HepG2 (cell line): ENCODE measurements around the gene CHRNB1.

ENCODE experiments used
- CREB1 ChIP-seq, 2 experiments: fragments of 450-650 bp in 1 of 2; IDR thresholded peaks; 2 replicates each; pipeline ENCODE4 v1.6.1; 2016 to 2017; ENCODE audit warnings: control low read depth in 1 of 2, mild to moderate bottlenecking in 1 of 2, missing compliant biosample characterization in 1 of 2, missing genetic modification characterization in 1 of 2
- CTCF ChIP-seq: sonication (generic); formaldehyde crosslinking; IDR thresholded peaks from 2 replicates; pipeline ENCODE4 v1.5.0; 2020; ENCODE audit warnings: mild to moderate bottlenecking, missing genetic modification reagents, moderate library complexity
- GTF2F1 ChIP-seq: fragments of 150-350 bp; IDR thresholded peaks from 2 replicates; pipeline ENCODE4 v1.6.1; 2014; ENCODE audit warnings: low read length
- HNRNPK ChIP-seq: fragments of 200-400 bp; formaldehyde crosslinking; IDR thresholded peaks from 2 replicates; pipeline ENCODE4 v1.6.1; 2018; ENCODE audit warnings: low read length, low read depth, moderate library complexity, mild to moderate bottlenecking; ENCODE audit not compliant: poor library complexity, severe bottlenecking
- KLF16 ChIP-seq, 2 experiments: sonication (generic) in 1 of 2; formaldehyde crosslinking in 1 of 2; IDR thresholded peaks; 2 replicates each; pipeline versions ENCODE4 v1.6.1 to v1.8.0; 2016 to 2023; ENCODE audit warnings: missing genetic modification reagents in 2 of 2, missing compliant biosample characterization in 1 of 2
- RAD21 ChIP-seq: fragments of 450-650 bp; formaldehyde crosslinking; IDR thresholded peaks from 2 replicates; pipeline ENCODE4 v1.5.0; 2020; ENCODE audit warnings: mild to moderate bottlenecking
- SCMH1 ChIP-seq: sonication (generic); formaldehyde crosslinking; IDR thresholded peaks from 2 replicates; pipeline ENCODE4 v1.9.0; 2021; ENCODE audit warnings: missing genetic modification reagents, mild to moderate bottlenecking, borderline replicate concordance
- SMAD3 ChIP-seq: sonication (generic); formaldehyde crosslinking; IDR thresholded peaks from 2 replicates; pipeline ENCODE4 v1.4.0; 2020; ENCODE audit warnings: missing genetic modification reagents
- TCF12 ChIP-seq, 2 experiments: fragments of 450-650 bp in 1 of 2; sonication (generic) in 1 of 2; formaldehyde crosslinking in 1 of 2; IDR thresholded peaks; 2 replicates each; pipeline versions ENCODE4 v1.6.1 to v1.8.0; 2017 to 2022; ENCODE audit warnings: antibody characterized with exemption in 1 of 2, mild to moderate bottlenecking in 1 of 2, missing genetic modification reagents in 1 of 2, moderate library complexity in 1 of 2
- TOE1 ChIP-seq: sonication (generic); formaldehyde crosslinking; IDR thresholded peaks from 2 replicates; pipeline ENCODE4 v1.4.0; 2020; ENCODE audit warnings: mild to moderate bottlenecking, missing genetic modification reagents
- UBTF ChIP-seq: sonication (generic); formaldehyde crosslinking; IDR thresholded peaks from 2 replicates; pipeline ENCODE4 v1.4.0; 2020; ENCODE audit warnings: mild to moderate bottlenecking, missing genetic modification reagents
- YY1 ChIP-seq: IDR thresholded peaks from 2 replicates; pipeline ENCODE4 v1.6.1; 2011; ENCODE audit warnings: low read length, low read depth, moderate library complexity, mild to moderate bottlenecking; ENCODE audit not compliant: insufficient read depth, insufficient replicate concordance
- ZNF235 ChIP-seq: sonication (generic); formaldehyde crosslinking; IDR thresholded peaks from 2 replicates; pipeline ENCODE4 v1.8.1; 2023; ENCODE audit warnings: mild to moderate bottlenecking, missing genetic modification reagents, borderline replicate concordance
- ZNF34 ChIP-seq: sonication (generic); formaldehyde crosslinking; IDR thresholded peaks from 2 replicates; pipeline ENCODE4 v1.4.0; 2020; ENCODE audit warnings: mild to moderate bottlenecking, missing genetic modification reagents, borderline replicate concordance

DNA sequence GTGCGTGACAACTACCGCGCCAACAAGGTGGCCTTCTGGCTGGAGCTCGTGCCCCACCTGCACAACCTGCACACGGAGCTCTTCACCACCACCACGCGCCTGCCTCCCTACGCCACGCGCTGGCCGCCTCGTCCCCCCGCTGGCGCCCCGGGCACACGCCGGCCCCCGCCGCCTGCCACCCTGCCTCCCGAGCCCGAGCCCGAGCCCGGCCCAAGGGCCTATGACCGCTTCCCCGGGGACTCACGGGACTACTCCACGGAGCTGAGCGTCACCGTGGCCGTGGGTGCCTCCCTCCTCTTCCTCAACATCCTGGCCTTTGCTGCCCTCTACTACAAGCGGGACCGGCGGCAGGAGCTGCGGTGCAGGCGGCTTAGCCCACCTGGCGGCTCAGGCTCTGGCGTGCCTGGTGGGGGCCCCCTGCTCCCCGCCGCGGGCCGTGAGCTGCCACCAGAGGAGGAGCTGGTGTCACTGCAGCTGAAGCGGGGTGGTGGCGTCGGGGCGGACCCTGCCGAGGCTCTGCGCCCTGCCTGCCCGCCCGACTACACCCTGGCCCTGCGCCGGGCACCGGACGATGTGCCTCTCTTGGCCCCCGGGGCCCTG is 27.7 kb upstream of the CHRNB1 start:
- TF ChIP-seq ZNF235 (CRISPR knock-in tag), result no peak
- no peak for TF ChIP-seq SCMH1
- no peak for TF ChIP-seq ZNF34 (CRISPR knock-in tag)
- TF ChIP-seq CREB1 (IDR thresholded peaks at IDR 0.05), result no peak
- no peak for TF ChIP-seq CREB1 (CRISPR knock-in tag; IDR thresholded peaks at IDR 0.05)
- no peak for TF ChIP-seq CTCF (CRISPR knock-in tag)
- no peak for TF ChIP-seq RAD21 (CRISPR knock-in tag)
- TF ChIP-seq YY1, result no peak
- TF ChIP-seq GTF2F1, result no peak
- no peak for TF ChIP-seq KLF16 (CRISPR knock-in tag; IDR thresholded peaks at IDR 0.05)
- no peak for TF ChIP-seq HNRNPK
- no peak for TF ChIP-seq SMAD3 (CRISPR knock-in tag)
- no peak for TF ChIP-seq TCF12 (IDR thresholded peaks at IDR 0.05)
- no peak for TF ChIP-seq TCF12 (CRISPR knock-in tag; IDR thresholded peaks at IDR 0.05)
- TF ChIP-seq UBTF (CRISPR knock-in tag), result no peak
- no peak for TF ChIP-seq TOE1 (CRISPR knock-in tag)
